Hepatocyte (in vitro differentiated cells): ENCODE results near the gene STX8. TPM values are rescaled to one million over a fixed set of nuclear protein-coding genes. Genes with fewer than 3 reads are reported as not detected.

Experiments used
- DNase-seq: peaks from one replicate; pipeline ENCODE4 v3.0.0-alpha.2; 2016; ENCODE audit warnings: low spot score
- H2AFZ ChIP-seq: fragments of 200-600 bp; sonication (generic); 2 replicates; pipeline ENCODE4 v1.6.0; 2016; ENCODE audit warnings: antibody characterized with exemption, mild to moderate bottlenecking
- H3K27ac ChIP-seq: fragments of 200-600 bp; sonication (generic); 2 replicates; pipeline ENCODE4 v1.5.1; 2016; ENCODE audit warnings: mild to moderate bottlenecking
- H3K27me3 ChIP-seq: fragments of 200-600 bp; sonication (generic); 2 replicates; pipeline ENCODE4 v1.6.1; 2016
- H3K36me3 ChIP-seq: fragments of 200-600 bp; sonication (generic); replicated peaks from 2 replicates; pipeline ENCODE4 v1.5.1; 2016; ENCODE audit warnings: low read depth; ENCODE audit not compliant: insufficient read depth
- H3K4me1 ChIP-seq: fragments of 200-600 bp; sonication (generic); 2 replicates; pipeline ENCODE4 v1.5.1; 2016; ENCODE audit warnings: mild to moderate bottlenecking, moderate library complexity; ENCODE audit not compliant: insufficient read depth
- H3K4me2 ChIP-seq: fragments of 200-600 bp; sonication (generic); 2 replicates; pipeline ENCODE4 v1.6.0; 2016
- H3K4me3 ChIP-seq: fragments of 200-600 bp; sonication (generic); 2 replicates; pipeline ENCODE4 v1.5.1; 2016; ENCODE audit warnings: mild to moderate bottlenecking
- H3K79me2 ChIP-seq: fragments of 200-600 bp; sonication (generic); 2 replicates; pipeline ENCODE4 v1.6.0; 2017; ENCODE audit warnings: mild to moderate bottlenecking
- H3K9me2 ChIP-seq: fragments of 200-600 bp; sonication (generic); replicated peaks from 2 replicates; pipeline ENCODE4 v1.6.0; 2017; ENCODE audit warnings: mild to moderate bottlenecking; ENCODE audit not compliant: insufficient read depth
- H3K9me3 ChIP-seq: fragments of 200-600 bp; sonication (generic); 2 replicates; pipeline ENCODE4 v1.5.1; 2016; ENCODE audit warnings: low read depth, mild to moderate bottlenecking
- H4K20me1 ChIP-seq: fragments of 200-600 bp; sonication (generic); 2 replicates; pipeline ENCODE4 v1.6.0; 2016; ENCODE audit warnings: mild to moderate bottlenecking; ENCODE audit not compliant: insufficient read depth, poor library complexity, severe bottlenecking
- EZH2 ChIP-seq: fragments of 200-600 bp; sonication (generic); IDR thresholded peaks from 2 replicates; pipeline ENCODE4 v1.6.1; 2016; ENCODE audit warnings: antibody characterized with exemption, mild to moderate bottlenecking, borderline replicate concordance
- EZH2phosphoT487 ChIP-seq: fragments of 200-600 bp; sonication (generic); IDR thresholded peaks from one replicate; pipeline ENCODE4 v1.6.1; 2018; ENCODE audit warnings: antibody characterized with exemption, mild to moderate bottlenecking, low read depth, moderate library complexity; ENCODE audit not compliant: unreplicated experiment, severe bottlenecking
- WGBS: methylation state at CpG from one replicate; pipeline ENCODE4 v1.1.6; 2016; ENCODE audit warnings: low lambda C conversion rate; ENCODE audit errors: missing lambda C conversion rate; 5-methylcytosine and 5-hydroxymethylcytosine counted together
- polyA plus RNA-seq: library from polyadenylated mRNA; unstranded; fragments of >200 nt; fragmentation: Nextera tagmentation; extraction: Ambion mirVana; gene quantifications from 2 replicates; pipeline ENCODE4 v1.2.1, GENCODE V29; 2016
- total RNA-seq: library from RNA; depleted of rRNA; stranded (reverse); fragments of >200 nt; gene quantifications from 2 replicates; pipeline ENCODE4 v1.2.3, GENCODE V29; 2014
- TF ChIP-seq, protein P1 (sequence below): fragments of 200-600 bp; sonication (generic); IDR thresholded peaks from 2 replicates; pipeline ENCODE4 v1.5.1; 2016; ENCODE audit warnings: antibody characterized with exemption, mild to moderate bottlenecking; ENCODE audit not compliant: poor library complexity

STX8 gene
- total and polyA plus RNA-seq, 2 experiments from 2014 or later: 40.6 to 64.7 TPM

DNA sequence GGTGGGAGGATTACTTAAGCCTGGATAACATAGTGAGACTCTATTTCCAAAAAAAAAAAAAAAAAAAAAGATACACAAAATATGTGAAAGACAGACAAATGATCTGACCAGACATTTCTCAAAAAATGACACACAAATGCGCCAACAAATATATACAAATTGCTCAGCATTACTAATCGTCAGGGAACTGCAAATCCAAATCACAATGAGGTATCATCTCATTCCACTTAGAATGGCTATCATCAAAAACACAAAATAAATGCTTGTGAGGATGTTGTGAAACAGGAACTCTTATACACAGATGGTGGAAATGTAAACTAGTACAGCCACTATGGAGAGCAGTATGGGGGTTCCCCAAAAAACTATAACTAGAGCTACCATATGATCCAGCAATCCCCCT is 62.4 kb downstream of the STX8 start:
- H3K4me3 ChIP-seq: no peak overlapping the region
- no peak for DNase-seq
- no peak for TF ChIP-seq EZH2phosphoT487
- TF ChIP-seq, protein P1, sequence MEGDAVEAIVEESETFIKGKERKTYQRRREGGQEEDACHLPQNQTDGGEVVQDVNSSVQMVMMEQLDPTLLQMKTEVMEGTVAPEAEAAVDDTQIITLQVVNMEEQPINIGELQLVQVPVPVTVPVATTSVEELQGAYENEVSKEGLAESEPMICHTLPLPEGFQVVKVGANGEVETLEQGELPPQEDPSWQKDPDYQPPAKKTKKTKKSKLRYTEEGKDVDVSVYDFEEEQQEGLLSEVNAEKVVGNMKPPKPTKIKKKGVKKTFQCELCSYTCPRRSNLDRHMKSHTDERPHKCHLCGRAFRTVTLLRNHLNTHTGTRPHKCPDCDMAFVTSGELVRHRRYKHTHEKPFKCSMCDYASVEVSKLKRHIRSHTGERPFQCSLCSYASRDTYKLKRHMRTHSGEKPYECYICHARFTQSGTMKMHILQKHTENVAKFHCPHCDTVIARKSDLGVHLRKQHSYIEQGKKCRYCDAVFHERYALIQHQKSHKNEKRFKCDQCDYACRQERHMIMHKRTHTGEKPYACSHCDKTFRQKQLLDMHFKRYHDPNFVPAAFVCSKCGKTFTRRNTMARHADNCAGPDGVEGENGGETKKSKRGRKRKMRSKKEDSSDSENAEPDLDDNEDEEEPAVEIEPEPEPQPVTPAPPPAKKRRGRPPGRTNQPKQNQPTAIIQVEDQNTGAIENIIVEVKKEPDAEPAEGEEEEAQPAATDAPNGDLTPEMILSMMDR: no peak
- TF ChIP-seq EZH2: no peak
- H2AFZ ChIP-seq: no peak overlapping the region
- no peak overlapping the region for H3K4me2 ChIP-seq
- no peaks in the 10 kb centered on the region for H3K4me1 ChIP-seq
- peaks cover 8% of the 10 kb centered on the region for H3K9me3 ChIP-seq
- H3K27ac ChIP-seq: no peak overlapping the region
- H3K9me2 ChIP-seq: no peaks in the 10 kb centered on the region
- H3K79me2 ChIP-seq: no peaks in the 10 kb centered on the region
- no peaks in the 10 kb centered on the region for H4K20me1 ChIP-seq
- H3K27me3 ChIP-seq: no peaks in the 10 kb centered on the region
- 98% methylated on average over 2 of the region's 2 CpGs for WGBS
- H3K36me3 ChIP-seq: no peaks in the 10 kb centered on the region

DNA sequence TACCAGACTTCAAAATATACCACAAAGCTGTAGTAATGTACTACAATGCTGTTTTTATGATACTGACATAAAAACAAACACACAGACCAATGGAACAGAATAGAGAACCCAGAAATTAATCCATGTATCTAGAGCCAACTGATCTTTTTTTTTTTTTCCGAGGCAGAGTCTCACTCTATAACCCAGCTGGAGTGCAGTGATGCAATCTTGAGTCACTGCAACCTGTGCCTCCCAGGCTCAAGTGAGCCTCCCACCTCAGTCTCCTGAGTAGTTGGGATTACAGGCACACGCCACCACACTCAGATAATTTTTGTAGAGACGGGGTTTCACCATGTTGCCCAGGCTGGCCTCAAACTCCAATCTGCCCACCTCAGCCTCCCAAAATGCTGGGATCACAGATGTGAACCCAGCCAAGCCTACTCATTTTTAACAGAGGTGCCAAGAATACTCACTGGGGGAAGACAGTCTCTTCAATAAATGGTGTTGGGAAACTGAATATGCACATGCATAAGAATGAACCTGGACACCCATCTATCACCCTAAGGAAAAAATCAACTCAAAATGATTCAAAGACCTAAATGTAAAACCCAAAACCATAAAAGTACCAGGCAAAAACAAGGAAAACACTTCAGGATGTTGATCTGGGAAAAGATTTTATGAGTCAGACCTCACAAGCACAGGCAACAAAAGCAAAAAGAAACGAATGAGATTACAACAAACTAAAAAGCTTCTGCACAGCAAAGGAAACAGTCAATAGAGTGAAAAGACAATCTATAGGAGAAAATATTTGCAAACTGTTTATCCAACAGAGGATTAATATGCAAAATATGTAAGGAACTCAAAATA is 63.1 kb downstream of the STX8 start:
- H3K27ac ChIP-seq: no peak overlapping the region
- no peaks in the 10 kb centered on the region for H3K27me3 ChIP-seq
- no peaks in the 10 kb centered on the region for H3K9me2 ChIP-seq
- WGBS: 65% methylated on average over 4 of the region's 4 CpGs
- H3K4me3 ChIP-seq: no peak overlapping the region
- peaks cover 9% of the 10 kb centered on the region for H3K9me3 ChIP-seq
- no peaks in the 10 kb centered on the region for H3K4me1 ChIP-seq
- no peak overlapping the region for H3K4me2 ChIP-seq
- no peak overlapping the region for H2AFZ ChIP-seq
- TF ChIP-seq, protein P1: no peak
- TF ChIP-seq EZH2phosphoT487 (no peak), EZH2 (no peak)
- no peaks in the 10 kb centered on the region for H4K20me1 ChIP-seq
- H3K79me2 ChIP-seq: no peaks in the 10 kb centered on the region
- H3K36me3 ChIP-seq: no peaks in the 10 kb centered on the region
- no peak for DNase-seq

DNA sequence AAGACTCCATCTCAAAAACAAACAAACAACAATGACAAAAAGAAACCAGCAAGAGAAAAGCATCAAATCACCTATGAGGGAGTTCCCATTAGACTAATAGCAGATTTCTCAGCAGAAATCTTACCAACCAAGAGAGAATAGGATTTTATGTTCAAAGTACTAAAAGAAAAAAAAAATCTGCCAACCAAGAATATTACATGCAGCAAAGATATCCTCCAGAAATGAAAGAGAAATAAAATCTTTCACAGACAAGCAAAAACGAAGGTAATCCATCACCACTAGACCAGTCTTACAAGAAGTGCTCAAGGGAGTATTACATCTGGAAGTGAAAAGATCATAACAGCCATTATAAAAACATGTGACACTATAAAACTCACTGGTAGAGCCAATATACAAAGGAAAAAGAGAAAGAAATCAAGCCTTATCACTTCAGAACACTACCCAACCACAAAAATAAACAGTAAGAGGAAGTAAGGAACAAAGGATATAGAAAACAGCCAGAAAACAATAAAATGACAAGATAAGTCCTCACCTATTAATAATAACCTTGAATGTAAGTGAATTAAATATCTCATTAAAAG is 66.3 kb downstream of the STX8 start:
- H3K9me2 ChIP-seq: no peaks in the 10 kb centered on the region
- H3K9me3 ChIP-seq: peaks cover 9% of the 10 kb centered on the region
- TF ChIP-seq, protein P1: no peak
- TF ChIP-seq EZH2 (no peak), EZH2phosphoT487 (no peak)
- no peak overlapping the region for H3K4me3 ChIP-seq
- no peaks in the 10 kb centered on the region for H3K36me3 ChIP-seq
- no peaks in the 10 kb centered on the region for H3K79me2 ChIP-seq
- no peaks in the 10 kb centered on the region for H3K4me1 ChIP-seq
- H3K4me2 ChIP-seq: no peak overlapping the region
- no peaks in the 10 kb centered on the region for H3K27me3 ChIP-seq
- H3K27ac ChIP-seq: no peak overlapping the region
- H2AFZ ChIP-seq: no peak overlapping the region
- DNase-seq: no peak
- no peaks in the 10 kb centered on the region for H4K20me1 ChIP-seq
- 91% methylated on average over 1 of the region's 1 CpG for WGBS
